Measurements from ENCODE around the gene MED13L. TPM values are rescaled to one million over a fixed set of nuclear protein-coding genes. Genes with fewer than 3 reads are reported as not detected.

Gene MED13L
- total and polyA plus RNA-seq, 2 of the 4 experiments (the other 2 are of a cell fraction) = 17.9 to 49.1 TPM

- Histone ChIP-seq H3K56ac (ENCODE audit: extremely low read depth, insufficient read depth, low read length) (no peak overlapping the region), H3K79me1 (ENCODE audit: low read depth in 1 of 2, low read length in 2 of 2) (peaks cover 26 to 80% of the 10 kb centered on the region in 2 experiments), H4K8ac (ENCODE audit: low read depth in 2 of 2, low read length in 2 of 2) (no peak overlapping the region), H3K4me1 (ENCODE audit: control insufficient read depth, insufficient read depth, low read length) (peaks cover 10% of the 10 kb centered on the region), H3K9ac (ENCODE audit: low read depth, low read length) (no peak overlapping the region), H3K18ac (ENCODE audit: low read depth, low read length) (no peak overlapping the region), H2AK5ac (ENCODE audit: low read depth, low read length) (no peak overlapping the region), H2AFZ (replicated peaks; ENCODE audit: low read length, poor library complexity) (no peak overlapping the region), H3K27me3 (ENCODE audit: control insufficient read depth, insufficient read depth, low read length) (no peaks in the 10 kb centered on the region), H3K27ac (ENCODE audit: insufficient read depth, low read length) (no peak overlapping the region), H3K9me3 (ENCODE audit: control insufficient read depth, insufficient read depth, low read length) (no peaks in the 10 kb centered on the region), H4K5ac (ENCODE audit: low read depth, low read length) (no peak overlapping the region), H2BK15ac (ENCODE audit: low read depth, low read length) (no peak overlapping the region), H3K14ac (replicated peaks; ENCODE audit: low read depth, low read length) (no peak overlapping the region), H2BK5ac (ENCODE audit: low read depth, low read length, poor library complexity, severe bottlenecking) (no peak overlapping the region), H4K91ac (ENCODE audit: insufficient read depth, low read depth, low read length) (no peak overlapping the region), H3K36me3 (ENCODE audit: control insufficient read depth, insufficient read depth, low read length) (no peaks in the 10 kb centered on the region), H3K4me2 (ENCODE audit: low read depth, low read length) (peak overlapping the region; percentile 42; the same call in 1 of the 2 replicates), H2BK20ac (ENCODE audit: low read depth, low read length) (no peak overlapping the region), H3K4me3 (ENCODE audit: insufficient read depth, low read depth, low read length) (no peak overlapping the region), H4K20me1 (ENCODE audit: insufficient read depth, low read length) (peaks cover 80% of the 10 kb centered on the region), H3K23ac (ENCODE audit: low read depth, low read length) (no peak overlapping the region), H2BK120ac (ENCODE audit: low read depth, low read length) (no peak overlapping the region), H2AK9ac (replicated peaks; ENCODE audit: low read depth, low read length, poor library complexity) (no peak overlapping the region), H3K4ac (ENCODE audit: low read depth, low read length) (no peak overlapping the region), H3K9me1 (ENCODE audit: insufficient read depth, low read length) (peaks cover 13% of the 10 kb centered on the region)
- DNase-seq = peak; percentile 92
- no CpG with 5 or more reads among the region's 4 CpGs for WGBS, 2 experiments (ENCODE audit: extremely low coverage in 2 of 2, insufficient read length in 1 of 2)
- intact Hi-C loops (cut with micrococcal nuclease) = loop anchor here (5.0 kb wide), 1 partner anchor 35 kb away; no protein-coding TSS in a partner anchor
- CTCF ChIA-PET = no interaction called here
- in situ Hi-C loops (cut with MboI; ENCODE audit: low sequenced_read_pairs) = no loop called here
- BruUV-seq (replicated peaks) = no TSS peak
- dilution Hi-C loops (cut with HindIII; ENCODE audit: low sequenced_read_pairs, unreplicated experiment) = no loop called here
- POLR2A ChIA-PET (ENCODE audit: unreplicated experiment) = no interaction called here
- ATAC-seq (ENCODE audit: low read depth) = peak; percentile 92
- TF ChIP-seq MAZ (IDR thresholded peaks at IDR 0.05; ENCODE audit: borderline replicate concordance, low read depth, low read length) = no peak
- peak; percentile 42; the same call in 1 of the 2 replicates for TF ChIP-seq BHLHE40 (IDR thresholded peaks at IDR 0.05; ENCODE audit: low read depth, low read length)
- TF ChIP-seq, protein P1, sequence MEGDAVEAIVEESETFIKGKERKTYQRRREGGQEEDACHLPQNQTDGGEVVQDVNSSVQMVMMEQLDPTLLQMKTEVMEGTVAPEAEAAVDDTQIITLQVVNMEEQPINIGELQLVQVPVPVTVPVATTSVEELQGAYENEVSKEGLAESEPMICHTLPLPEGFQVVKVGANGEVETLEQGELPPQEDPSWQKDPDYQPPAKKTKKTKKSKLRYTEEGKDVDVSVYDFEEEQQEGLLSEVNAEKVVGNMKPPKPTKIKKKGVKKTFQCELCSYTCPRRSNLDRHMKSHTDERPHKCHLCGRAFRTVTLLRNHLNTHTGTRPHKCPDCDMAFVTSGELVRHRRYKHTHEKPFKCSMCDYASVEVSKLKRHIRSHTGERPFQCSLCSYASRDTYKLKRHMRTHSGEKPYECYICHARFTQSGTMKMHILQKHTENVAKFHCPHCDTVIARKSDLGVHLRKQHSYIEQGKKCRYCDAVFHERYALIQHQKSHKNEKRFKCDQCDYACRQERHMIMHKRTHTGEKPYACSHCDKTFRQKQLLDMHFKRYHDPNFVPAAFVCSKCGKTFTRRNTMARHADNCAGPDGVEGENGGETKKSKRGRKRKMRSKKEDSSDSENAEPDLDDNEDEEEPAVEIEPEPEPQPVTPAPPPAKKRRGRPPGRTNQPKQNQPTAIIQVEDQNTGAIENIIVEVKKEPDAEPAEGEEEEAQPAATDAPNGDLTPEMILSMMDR (conservative IDR thresholded peaks at IDR 0.05; ENCODE audit: low read depth, low read length) = no peak
- peak; percentile 88 for TF ChIP-seq MAFK (IDR thresholded peaks at IDR 0.05; ENCODE audit: low read depth, low read length)
- TF ChIP-seq CEBPB (IDR thresholded peaks at IDR 0.05; ENCODE audit: low read depth, low read length) = peak; percentile 30; the same call in 1 of the 2 replicates
- TF ChIP-seq FOS (IDR thresholded peaks at IDR 0.05; ENCODE audit: low read depth, low read length) = peak; percentile 12; the same call in 1 of the 2 replicates
- peak; percentile 50 for TF ChIP-seq RCOR1 (IDR thresholded peaks at IDR 0.05; ENCODE audit: insufficient replicate concordance, low read length)
- TF ChIP-seq CHD1 (IDR thresholded peaks at IDR 0.05; ENCODE audit: low read depth, low read length) = no peak
Measured at GRCh38 chr12:116152268-116152667, 125.2 kb downstream of the MED13L start.
